ENCODE data around the gene FAM169A.
A peak's percentile ranks its signal among the peaks of the same experiment; 100 is the strongest.
"Not testable (repeated sequence)": the region's sequence is repeated elsewhere in the genome, so short reads cannot be mapped to it uniquely, and the experiment has no call there.

The FAM169A gene, protein sequence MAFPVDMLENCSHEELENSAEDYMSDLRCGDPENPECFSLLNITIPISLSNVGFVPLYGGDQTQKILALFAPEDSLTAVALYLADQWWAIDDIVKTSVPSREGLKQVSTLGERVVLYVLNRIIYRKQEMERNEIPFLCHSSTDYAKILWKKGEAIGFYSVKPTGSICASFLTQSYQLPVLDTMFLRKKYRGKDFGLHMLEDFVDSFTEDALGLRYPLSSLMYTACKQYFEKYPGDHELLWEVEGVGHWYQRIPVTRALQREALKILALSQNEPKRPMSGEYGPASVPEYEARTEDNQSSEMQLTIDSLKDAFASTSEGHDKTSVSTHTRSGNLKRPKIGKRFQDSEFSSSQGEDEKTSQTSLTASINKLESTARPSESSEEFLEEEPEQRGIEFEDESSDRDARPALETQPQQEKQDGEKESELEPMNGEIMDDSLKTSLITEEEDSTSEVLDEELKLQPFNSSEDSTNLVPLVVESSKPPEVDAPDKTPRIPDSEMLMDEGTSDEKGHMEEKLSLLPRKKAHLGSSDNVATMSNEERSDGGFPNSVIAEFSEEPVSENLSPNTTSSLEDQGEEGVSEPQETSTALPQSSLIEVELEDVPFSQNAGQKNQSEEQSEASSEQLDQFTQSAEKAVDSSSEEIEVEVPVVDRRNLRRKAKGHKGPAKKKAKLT

DNA sequence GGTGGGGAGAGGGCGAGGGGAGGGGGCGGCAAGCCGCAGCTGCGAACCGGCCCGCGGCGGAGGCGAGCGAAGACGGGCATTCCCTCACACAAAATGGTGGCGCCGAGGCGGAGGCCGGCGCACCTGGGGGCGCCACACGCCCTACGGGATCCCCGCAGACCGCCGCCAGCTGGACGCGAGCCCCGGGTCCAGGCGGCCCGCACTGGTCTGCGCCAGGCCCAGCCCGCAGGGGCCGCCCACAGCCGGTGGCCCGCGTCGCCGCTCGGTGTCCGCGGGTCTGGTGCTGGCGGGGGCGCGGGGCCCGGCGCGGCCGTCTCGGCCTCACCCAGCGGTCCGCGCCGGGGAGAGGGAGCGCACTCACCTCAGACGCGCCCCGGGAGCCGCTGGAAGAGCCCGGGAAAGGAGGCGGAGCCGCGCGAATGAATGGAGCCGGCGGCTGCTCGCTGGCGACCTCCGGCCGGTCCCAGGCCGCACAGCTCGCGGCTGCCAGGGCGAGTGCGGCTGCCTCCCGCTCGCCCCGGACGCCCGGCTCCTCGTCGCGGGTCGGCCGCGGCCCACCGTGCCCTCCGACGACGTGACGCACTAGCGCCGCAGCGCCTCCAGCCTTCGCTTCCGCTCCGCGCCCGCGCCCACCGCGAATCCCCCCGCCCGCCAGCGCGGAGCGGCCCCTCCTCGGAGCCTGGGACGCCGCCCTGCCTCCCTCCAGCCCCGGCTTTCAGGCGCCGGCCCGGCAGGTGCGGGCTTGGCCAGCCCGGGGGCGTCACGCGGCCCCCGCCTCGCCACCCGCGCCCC is at the start of gene FAM169A:
TSS of gene FAM169A (minus strand) at position 584 of the 792 bp plus-strand sequence. CDS start 24,711 bp downstream, outside the sequence.
- peak; percentile 34 for DNase-seq

DNA sequence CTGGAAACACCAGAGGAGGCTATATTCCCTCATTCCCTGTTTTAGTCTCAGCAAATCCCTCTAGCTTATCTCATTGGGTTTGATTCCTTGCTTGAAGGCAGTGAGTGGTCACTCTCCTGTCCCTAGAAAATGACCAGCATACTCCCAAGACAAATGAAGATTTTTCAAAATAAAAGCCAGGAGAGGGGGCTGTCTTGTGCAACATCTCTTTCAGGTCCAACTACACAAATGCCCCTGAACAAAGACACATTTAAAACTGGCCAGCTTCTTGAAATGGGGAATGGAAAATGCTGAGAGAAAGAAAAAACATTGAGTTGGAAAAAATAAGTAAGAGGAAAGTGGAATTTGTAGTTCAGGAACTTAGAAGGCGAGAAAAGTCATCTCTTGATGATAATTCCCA is 49.3 kb upstream of the FAM169A start:
- no peak for DNase-seq

DNA sequence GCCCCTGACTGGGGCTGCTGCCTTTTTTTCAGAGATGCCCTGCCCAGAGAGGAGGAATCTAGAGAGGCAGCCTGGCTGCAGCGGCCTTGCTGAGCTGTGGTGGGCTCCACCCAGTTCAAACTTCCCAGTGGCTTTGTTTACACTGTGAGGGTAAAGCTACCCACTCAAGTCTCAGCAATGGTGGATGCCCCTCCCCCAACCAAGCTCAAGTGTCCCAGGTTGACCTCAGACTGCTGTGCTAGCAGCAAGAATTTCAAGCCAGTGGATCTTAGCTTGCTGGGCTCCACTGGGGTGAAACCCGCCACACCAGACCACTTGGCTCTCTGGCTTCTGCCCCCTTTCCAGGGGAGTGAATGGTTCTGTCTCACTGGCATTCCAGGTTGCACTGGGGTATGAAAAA is 45.2 kb upstream of the FAM169A start:
- not testable (repeated sequence) for DNase-seq

DNA sequence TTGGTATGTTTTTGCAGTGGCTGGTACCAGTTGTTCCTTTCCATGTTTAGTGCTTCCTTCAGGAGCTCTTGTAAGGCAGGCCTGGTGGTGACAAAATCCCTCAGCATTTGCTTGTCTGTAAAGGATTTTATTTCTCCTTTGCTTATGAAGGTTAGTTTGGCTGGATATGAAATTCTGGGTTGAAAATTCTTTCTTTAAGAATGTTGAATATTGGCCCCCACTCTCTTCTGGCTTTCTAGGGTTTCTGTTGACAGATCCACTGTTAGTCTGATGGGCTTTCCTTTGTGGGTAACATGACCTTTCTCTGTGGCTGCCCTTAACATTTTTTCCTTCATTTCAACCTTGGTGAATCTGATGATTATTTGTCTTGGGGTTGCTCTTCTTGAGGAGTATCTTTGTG is 43.7 kb upstream of the FAM169A start:
- DNase-seq, result not testable (repeated sequence)

DNA sequence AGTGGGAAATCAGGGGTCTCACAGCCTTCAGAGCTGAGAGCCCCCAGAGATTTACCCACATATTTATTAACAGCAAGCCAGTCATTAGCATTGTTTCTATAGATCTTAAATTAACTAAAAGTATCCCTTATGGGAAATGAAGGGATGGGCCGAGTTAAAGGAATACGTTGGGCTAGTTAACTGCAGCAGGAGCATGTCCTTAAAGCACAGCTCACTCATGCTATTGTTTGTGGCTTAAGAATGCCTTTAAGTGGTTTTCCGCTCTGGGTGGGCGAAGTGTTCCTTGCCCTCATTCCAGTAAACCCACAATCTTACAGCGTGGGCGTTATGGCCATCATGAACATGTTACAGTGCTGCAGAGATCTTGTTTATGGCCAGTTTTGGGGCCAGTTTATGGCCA is 42.0 kb upstream of the FAM169A start:
- not testable (repeated sequence) for DNase-seq

DNA sequence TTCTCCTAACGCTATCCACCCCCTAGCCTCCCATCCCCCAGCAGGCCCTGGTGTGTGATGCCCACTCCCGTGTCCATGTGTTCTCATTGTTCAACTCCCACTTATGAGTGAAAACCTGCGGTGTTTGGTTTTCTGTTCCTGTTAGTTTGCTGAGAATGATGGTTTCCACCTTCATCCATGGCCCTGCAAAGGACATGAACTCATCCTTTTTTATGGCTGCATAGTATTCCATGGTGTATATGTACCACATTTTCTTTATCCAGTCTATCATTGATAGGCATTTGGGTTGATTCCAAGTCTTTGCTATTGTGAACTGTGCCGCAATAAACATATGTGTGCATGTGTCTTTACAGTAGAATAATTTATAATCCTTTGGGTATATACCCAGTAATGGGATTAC is 38.5 kb upstream of the FAM169A start:
- DNase-seq, result not testable (repeated sequence)

DNA sequence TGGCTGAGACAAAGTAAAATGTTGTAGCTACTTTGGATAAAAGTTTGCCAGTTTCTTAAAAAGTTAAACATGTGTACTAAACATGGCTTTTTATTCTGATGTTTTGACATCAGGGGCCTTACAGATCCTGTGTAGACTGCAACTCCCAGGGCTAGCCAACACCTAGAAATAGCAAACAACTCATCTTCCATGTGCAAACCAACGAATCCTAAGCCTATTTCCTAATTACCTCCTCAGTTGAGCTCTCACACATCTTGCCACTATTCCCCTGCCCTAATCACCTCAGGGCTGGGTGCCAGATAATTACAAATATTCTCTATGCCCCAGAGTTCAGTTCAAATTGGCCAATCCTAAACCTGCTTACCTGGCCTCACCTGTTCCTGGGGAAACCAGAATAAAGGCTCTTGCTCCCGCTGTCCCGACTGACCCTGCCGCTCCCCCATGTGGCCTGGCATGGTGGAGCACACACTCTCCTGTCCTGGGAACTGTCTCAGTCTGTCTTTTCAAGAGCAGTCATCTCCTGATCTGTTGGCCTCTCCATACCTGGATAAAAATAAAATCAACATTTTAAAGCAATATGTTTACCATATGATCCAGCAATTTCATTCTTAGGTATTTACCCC is 37.1 kb upstream of the FAM169A start:
- peak; percentile 30 for DNase-seq

DNA sequence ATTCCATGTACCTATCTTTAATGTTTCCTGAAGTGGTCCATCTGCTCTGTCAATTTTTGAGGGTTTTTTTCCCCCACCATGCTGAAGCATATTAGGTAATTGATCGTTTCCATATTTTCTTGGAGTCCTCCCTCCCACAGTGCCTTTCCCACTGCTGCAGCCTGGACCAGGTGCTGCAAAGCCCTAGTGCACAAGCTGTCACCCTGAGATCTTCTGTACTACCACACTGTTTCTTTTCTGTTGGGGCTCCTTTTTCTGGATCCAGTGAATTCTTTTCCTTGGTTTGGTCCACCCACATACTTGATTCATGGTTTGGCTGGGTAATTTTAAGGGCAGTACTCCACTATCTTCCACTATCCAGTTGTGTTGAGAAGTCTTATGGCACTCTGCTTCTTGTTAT is 30.9 kb upstream of the FAM169A start:
- DNase-seq, result no peak

DNA sequence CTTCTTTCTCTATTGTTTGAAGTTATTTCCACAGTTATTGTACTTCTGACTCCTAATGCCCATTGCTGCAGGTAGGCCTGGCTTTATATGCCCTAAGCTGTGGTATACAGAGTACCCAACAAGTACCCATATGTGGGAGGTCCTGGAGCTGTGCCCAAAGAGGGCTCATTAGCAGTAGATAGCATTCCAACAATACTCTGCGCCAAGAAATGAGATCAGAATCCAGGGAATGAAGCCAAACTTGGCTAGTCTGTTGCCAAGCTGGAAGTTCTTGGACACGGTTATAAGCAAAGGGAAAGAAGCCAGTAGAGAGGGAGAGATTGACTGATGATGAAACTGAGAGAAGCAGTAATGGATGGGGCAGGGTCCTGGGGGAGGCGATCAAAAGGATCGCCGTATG is 29.7 kb upstream of the FAM169A start:
- DNase-seq, result no peak

DNA sequence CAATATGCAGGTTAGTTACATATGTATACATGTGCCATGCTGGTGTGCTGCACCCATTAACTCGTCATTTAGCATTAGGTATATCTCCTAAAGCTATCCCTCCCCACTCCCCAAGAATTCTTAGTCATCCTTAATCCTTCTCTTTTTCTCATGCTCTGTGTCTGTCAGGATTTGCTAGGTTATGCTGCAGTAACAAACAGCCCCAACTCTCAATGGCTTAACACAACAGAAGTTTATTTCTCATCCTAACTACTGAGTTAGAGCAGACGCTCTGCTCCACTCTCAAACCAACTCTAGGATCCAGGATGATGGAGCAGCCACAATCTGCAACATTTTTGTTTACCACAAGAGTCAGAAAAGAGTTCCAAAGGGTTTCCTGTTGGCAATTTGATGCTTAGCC is 28.2 kb upstream of the FAM169A start:
- no peak for DNase-seq

DNA sequence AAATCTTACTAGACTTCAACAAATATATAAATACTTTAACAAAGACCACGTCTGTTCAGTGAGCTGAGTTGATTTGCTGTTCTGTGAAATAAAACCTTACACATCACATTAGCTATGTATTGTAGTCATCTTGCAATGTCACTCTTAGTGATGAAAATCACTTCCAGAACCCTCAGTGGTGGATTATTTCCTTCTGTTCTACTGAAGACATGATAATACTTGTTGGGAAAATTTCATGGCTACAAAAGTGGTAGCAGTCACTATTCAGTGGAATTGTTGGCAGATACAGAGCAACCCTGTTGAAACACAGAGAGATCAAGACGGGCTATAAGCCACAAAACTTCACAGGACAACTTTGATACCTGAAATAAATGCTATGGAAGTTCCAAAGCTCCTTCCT is 26.7 kb upstream of the FAM169A start:
- DNase-seq, result no peak

DNA sequence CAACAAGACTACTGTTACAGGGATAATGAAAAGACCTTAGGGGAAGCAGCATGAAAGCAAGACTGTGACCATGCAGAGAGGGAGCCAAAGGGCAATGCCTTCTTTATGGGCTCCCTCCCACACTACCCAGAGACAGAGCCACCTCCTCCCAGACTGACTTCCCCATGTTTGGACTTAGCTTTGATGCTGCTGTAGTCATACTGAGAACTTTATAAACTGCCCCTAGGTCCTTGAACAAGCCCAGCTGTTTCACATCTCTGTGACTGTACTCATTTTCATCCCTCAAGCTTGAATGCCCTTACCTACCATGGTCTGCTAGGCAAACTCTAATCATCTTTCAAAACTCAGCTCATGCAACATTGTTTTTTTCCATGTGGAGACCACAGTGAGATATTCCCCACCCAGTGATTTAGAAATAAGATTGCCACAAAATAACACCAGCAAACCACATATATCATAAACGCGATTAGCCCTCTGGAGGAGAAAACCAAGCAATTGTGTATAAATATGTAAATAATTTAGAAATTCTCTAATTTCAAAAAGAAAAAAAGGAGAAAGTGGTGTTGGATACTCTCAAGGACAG is 23.4 kb upstream of the FAM169A start:
- DNase-seq, result no peak

DNA sequence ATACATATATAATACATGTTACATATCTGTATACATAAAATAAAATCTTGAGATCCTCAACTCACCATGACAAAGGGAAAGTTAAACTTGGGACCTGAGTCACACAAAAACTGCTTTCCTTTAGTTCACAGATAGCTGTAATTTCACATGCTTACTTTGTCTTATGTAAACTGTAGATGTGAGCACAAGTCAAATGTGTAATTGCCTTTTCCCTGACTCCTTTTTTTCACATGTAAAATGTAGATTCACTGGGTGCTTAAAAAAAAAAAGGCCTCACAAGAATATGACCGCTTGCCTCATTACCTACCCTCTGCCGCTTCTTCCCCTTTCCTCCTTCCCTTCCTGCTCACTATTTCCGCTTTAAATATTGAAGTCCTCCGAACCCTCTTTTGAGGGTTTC is 21.9 kb upstream of the FAM169A start:
- no peak for DNase-seq

DNA sequence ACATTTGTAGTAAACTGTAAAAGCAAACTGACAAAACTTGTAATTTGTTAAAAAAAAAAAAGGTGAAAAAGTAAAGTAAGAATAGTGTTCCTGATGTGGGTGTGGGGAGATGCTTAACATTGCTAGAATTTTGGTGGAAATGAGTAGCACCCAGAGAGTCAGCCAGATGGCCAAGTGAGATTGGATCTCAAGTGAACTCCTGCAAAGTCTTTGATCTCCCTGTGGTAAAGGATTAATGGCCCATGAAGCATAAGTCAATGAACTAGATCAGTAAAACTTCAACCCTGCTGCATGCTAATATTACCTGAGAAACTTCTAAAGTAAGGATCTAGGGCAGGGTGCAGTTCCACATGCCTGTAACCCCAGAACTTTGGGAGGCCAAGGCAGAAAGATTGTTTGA is 19.0 kb upstream of the FAM169A start:
- peak; percentile 18 for DNase-seq

DNA sequence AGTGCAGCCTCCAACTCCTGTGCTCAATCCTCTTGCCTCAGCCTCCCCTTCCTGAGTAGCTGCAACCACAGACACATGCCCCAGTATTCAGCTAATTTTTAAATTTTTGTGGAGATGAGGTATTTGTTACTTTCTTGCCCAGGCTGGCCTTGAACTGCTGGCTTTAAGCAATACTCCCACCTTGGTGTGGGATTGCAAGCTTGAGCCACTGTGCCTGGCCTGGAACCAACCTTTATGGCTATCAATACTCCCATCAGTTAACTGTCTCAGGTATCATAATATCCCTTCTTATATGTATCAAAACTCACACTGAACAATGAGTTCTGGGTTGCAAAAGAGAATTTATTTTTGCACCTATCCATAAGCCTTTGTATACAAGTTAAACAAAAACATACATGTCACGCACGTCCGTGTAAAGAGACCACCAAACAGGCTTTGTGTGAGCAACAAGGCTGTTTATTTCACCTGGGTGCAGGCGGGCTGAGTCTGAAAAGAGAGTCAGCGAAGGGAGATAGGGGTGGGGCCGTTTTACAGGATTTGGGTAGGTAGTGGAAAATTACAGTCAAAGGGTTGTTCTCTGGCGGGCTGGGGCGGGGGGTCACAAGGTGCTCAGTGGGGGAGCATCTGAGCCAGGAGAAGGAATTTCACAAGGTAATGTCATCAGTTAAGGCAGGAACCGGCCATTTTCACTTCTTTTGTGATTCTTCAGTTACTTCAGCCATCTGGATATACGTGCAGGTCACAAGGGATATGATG is 16.4 kb upstream of the FAM169A start:
- DNase-seq, result not testable (repeated sequence)

DNA sequence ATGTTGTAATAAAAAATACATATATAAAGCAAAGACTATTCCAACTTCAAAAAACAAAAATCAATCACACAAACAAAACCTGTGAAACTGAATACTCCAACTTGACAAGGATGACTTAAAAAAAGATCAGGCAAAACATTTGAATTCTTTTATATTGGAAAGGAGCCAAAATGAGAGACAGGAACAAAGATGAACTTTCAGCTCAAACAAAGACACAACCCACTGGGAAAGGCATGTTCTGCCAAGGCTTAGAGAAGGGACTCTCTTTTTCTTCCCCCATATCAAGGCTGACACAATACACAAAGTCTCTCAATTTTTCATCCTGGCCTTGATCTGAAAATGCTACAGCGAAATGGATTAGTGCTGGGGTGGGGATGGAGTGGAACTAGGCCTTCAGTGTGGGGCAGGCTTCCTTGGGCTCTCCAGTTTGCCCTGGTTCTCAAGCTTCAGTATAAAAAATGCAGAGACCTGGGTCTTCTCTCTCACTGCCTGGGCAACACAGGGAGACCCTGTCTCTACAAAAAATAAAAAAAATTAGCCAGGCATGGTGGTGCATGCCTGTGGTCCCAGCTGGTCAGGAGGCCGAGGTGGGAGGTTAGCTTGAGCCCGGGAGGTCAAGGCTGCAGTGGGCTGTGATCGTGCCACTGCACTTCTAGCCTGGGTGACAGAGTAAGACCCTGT is 11.6 kb upstream of the FAM169A start:
- no peak for DNase-seq

DNA sequence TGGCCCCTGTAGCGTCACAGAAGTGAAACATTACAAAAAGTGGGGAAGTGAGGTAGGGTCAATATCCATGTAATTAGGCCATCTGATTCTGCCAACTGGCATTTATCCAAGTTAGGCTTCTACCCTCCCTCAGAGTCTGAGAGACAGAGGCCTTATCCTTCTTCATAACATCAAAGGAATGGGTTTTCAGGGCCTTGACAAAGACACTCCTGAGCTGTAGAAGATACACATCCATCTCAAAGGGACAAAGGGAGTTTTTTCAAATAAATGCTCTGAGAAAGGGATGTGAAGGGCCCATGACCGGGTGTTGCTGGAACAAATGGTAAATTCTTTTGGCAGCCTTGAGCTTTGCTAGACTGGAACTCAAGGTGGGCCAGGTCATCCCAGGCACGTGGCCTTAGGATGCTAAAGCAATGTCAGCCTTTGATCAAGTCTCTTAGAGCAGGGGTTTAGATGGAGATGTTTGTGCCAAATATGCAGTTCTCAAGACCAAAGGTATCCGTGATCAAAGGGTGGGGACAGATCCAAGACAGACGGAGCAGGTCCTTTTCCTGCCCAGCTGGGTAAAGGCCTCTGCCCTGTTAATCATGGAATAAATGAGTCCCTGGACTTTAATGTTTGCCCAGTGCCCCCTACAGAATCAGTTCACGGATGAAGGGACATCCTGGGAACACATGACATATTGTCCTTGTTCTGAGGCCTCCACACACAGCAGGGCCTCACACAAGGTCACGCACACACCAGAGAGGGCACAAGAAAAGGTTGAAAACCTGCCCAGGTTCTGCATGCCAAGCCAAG is 10.0 kb upstream of the FAM169A start:
- no peak for DNase-seq

DNA sequence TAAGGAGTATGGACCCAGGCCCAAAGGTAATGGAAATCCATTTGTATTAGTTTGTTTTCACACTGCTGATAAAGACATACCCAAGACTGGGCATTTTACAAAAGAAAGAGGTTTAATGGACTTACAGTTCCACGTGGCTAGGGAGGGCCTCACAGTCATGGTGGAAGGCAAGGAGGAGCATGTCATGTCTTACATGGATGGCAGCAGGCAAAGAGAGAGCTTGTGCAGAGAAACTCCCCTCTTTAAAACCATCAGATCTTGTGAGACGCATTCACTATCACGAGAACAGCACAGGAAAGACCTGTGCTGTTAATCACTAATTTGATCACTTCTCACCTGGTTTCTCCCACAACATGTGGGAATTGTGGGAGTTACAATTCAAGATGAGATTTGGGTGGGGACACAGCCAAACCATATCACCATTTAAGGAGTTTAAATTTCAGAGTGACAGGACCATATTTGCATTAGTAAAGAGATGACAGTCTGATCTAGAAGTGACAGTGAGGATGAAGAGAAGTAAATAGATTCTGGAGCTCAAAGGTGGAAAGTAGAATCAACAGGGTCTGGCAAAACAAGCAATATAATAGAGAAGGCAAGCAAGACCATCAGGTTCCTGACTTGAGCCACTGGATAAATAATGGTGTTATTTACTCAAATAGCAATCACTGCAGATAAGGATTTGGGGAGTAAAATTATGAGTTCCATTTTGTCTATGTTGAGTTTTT is 7.5 kb upstream of the FAM169A start:
- no peak for DNase-seq

DNA sequence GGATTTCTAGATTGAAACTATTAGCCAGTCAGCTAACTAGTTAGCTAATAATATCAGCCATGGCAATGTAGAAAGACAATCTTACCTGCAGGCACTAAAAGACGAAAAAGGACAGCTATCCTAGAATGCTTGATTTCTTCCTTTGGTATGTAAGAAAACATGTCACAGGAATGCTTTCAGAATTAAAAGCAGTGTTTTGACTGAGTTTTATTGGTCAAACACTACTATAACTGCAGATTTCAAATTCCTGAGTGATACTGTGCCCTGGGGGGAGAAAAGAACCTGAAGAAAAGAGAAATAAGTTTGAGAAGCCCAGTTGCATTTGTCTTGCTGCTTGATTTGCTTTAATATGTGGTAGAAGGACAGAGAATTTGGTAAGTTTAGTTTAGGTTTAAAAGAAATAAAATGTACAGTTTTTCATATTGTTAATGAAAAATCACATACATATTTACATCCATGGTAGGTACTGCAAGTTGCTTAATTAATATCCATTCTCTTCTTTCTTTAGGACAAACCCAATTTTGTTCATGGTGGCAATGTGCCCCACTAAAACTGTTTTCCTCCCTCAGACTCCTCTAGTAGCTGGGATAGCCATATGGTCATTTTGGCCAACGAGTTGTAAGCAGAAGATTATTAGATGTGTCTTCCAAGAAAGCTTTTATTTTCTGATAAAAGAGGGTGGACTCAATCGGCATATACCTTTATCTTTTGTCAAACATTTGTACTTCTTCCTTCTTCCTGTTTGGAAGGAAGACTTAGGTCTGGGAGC is 4.3 kb upstream of the FAM169A start:
- no peak for DNase-seq

Data from hematopoietic multipotent progenitor cell treated with erythropoietin and hydrocortisone succinate and interleukin-3 and kit ligand, for 6 days (in vitro differentiated cells).